ENCODE data around the gene HOXC5.

Gene HOXC5

GRCh38 chr12:54051026-54051842 is 18.4 kb downstream of the HOXC5 start:
- Histone ChIP-seq H3K27me3 (ENCODE audit: control insufficient read depth in 2 of 2, insufficient read depth in 2 of 2, low read length in 2 of 2) (peaks cover 77 to 79% of the 10 kb centered on the region in 2 donors), H3K4me1 (ENCODE audit: control insufficient read depth in 2 of 2, insufficient read depth in 2 of 2, low read length in 2 of 2) (peaks cover 0 to 4% of the 10 kb centered on the region in 2 donors), H3K36me3 (ENCODE audit: control insufficient read depth in 2 of 2, insufficient read depth in 2 of 2, low read length in 2 of 2) (no peaks in the 10 kb centered on the region), H3K4me3 (ENCODE audit: low read length in 2 of 2) (no peak overlapping the region), H3K27ac (ENCODE audit: low read depth in 2 of 2, low read length in 2 of 2) (no peak overlapping the region), H3K9me3 (ENCODE audit: control insufficient read depth in 2 of 2, low read length in 2 of 2) (no peaks in the 10 kb centered on the region), H3K9ac (ENCODE audit: low read depth in 1 of 2, low read length in 2 of 2) (no peak overlapping the region)

GRCh38 chr12:54051874-54052437 is 19.1 kb downstream of the HOXC5 start:
- H3K36me3 ChIP-seq (ENCODE audit: control insufficient read depth in 2 of 2, insufficient read depth in 2 of 2, low read length in 2 of 2): no peaks in the 10 kb centered on the region
- peaks cover 0 to 4% of the 10 kb centered on the region in 2 donors for H3K4me1 ChIP-seq (ENCODE audit: control insufficient read depth in 2 of 2, insufficient read depth in 2 of 2, low read length in 2 of 2)
- H3K27ac ChIP-seq (ENCODE audit: low read depth in 2 of 2, low read length in 2 of 2): no peak overlapping the region
- no peak overlapping the region for H3K4me3 ChIP-seq (ENCODE audit: low read length in 2 of 2)
- no peak overlapping the region for H3K9ac ChIP-seq (ENCODE audit: low read depth in 1 of 2, low read length in 2 of 2)
- H3K9me3 ChIP-seq (ENCODE audit: control insufficient read depth in 2 of 2, low read length in 2 of 2): no peaks in the 10 kb centered on the region
- H3K27me3 ChIP-seq (ENCODE audit: control insufficient read depth in 2 of 2, insufficient read depth in 2 of 2, low read length in 2 of 2): peaks cover 74% of the 10 kb centered on the region in 2 donors

GRCh38 chr12:54052438-54053002 is 19.7 kb downstream of the HOXC5 start:
- no peak overlapping the region for H3K4me3 ChIP-seq (ENCODE audit: low read length in 2 of 2)
- no peaks in the 10 kb centered on the region for H3K9me3 ChIP-seq (ENCODE audit: control insufficient read depth in 2 of 2, low read length in 2 of 2)
- H3K9ac ChIP-seq (ENCODE audit: low read depth in 1 of 2, low read length in 2 of 2): no peak overlapping the region
- peaks cover 0 to 4% of the 10 kb centered on the region in 2 donors for H3K4me1 ChIP-seq (ENCODE audit: control insufficient read depth in 2 of 2, insufficient read depth in 2 of 2, low read length in 2 of 2)
- peaks cover 72 to 74% of the 10 kb centered on the region in 2 donors for H3K27me3 ChIP-seq (ENCODE audit: control insufficient read depth in 2 of 2, insufficient read depth in 2 of 2, low read length in 2 of 2)
- no peaks in the 10 kb centered on the region for H3K36me3 ChIP-seq (ENCODE audit: control insufficient read depth in 2 of 2, insufficient read depth in 2 of 2, low read length in 2 of 2)
- no peak overlapping the region for H3K27ac ChIP-seq (ENCODE audit: low read depth in 2 of 2, low read length in 2 of 2)

- Histone ChIP-seq H3K4me1 (ENCODE audit: control insufficient read depth in 2 of 2, insufficient read depth in 2 of 2, low read length in 2 of 2) (peaks cover 0 to 4% of the 10 kb centered on the region in 2 donors), H3K4me3 (ENCODE audit: low read length in 2 of 2) (peak overlapping the region; percentile 22 to 68), H3K27ac (ENCODE audit: low read depth in 2 of 2, low read length in 2 of 2) (peak overlapping the region in 1 of 2 donors; percentile 48), H3K27me3 (ENCODE audit: control insufficient read depth in 2 of 2, insufficient read depth in 2 of 2, low read length in 2 of 2) (peaks cover 68 to 74% of the 10 kb centered on the region in 2 donors), H3K9me3 (ENCODE audit: control insufficient read depth in 2 of 2, low read length in 2 of 2) (no peaks in the 10 kb centered on the region), H3K36me3 (ENCODE audit: control insufficient read depth in 2 of 2, insufficient read depth in 2 of 2, low read length in 2 of 2) (no peaks in the 10 kb centered on the region), H3K9ac (ENCODE audit: low read depth in 1 of 2, low read length in 2 of 2) (peak overlapping the region in 1 of 2 donors; percentile 52)
These were observed 20.3 kb downstream of the HOXC5 start for GRCh38 chr12:54053003-54053750.

- H3K27ac ChIP-seq (ENCODE audit: low read depth in 2 of 2, low read length in 2 of 2): peak within 1 kb of the TSS in 1 of 2 donors; percentile 48
- H3K9me3 ChIP-seq (ENCODE audit: control insufficient read depth in 2 of 2, low read length in 2 of 2): no peaks in the 10 kb centered on the region
- H3K4me3 ChIP-seq (ENCODE audit: low read length in 2 of 2): peak within 1 kb of the TSS; percentile 26 to 68
- peak within 1 kb of the TSS in 1 of 2 donors; percentile 52 for H3K9ac ChIP-seq (ENCODE audit: low read depth in 1 of 2, low read length in 2 of 2)
- H3K27me3 ChIP-seq (ENCODE audit: control insufficient read depth in 2 of 2, insufficient read depth in 2 of 2, low read length in 2 of 2): peaks cover 67 to 74% of the 10 kb centered on the region in 2 donors
- peaks cover 0 to 4% of the 10 kb centered on the region in 2 donors for H3K4me1 ChIP-seq (ENCODE audit: control insufficient read depth in 2 of 2, insufficient read depth in 2 of 2, low read length in 2 of 2)
- H3K36me3 ChIP-seq (ENCODE audit: control insufficient read depth in 2 of 2, insufficient read depth in 2 of 2, low read length in 2 of 2): no peaks in the 10 kb centered on the region
These were observed 21.2 kb downstream of the HOXC5 start, which contains the start of gene HOXC4 for GRCh38 chr12:54053751-54054741. HOXC4 (plus strand) TSS chr12:54053835; CDS start chr12:54053923, 88 bp downstream.

- peak overlapping the region in 1 of 2 donors; percentile 37 for H3K4me3 ChIP-seq (ENCODE audit: low read length in 2 of 2)
- H3K36me3 ChIP-seq (ENCODE audit: control insufficient read depth in 2 of 2, insufficient read depth in 2 of 2, low read length in 2 of 2): no peaks in the 10 kb centered on the region
- H3K9ac ChIP-seq (ENCODE audit: low read depth in 1 of 2, low read length in 2 of 2): no peak overlapping the region
- H3K9me3 ChIP-seq (ENCODE audit: control insufficient read depth in 2 of 2, low read length in 2 of 2): no peaks in the 10 kb centered on the region
- H3K27ac ChIP-seq (ENCODE audit: low read depth in 2 of 2, low read length in 2 of 2): no peak overlapping the region
- peaks cover 64 to 72% of the 10 kb centered on the region in 2 donors for H3K27me3 ChIP-seq (ENCODE audit: control insufficient read depth in 2 of 2, insufficient read depth in 2 of 2, low read length in 2 of 2)
- peaks cover 0 to 4% of the 10 kb centered on the region in 2 donors for H3K4me1 ChIP-seq (ENCODE audit: control insufficient read depth in 2 of 2, insufficient read depth in 2 of 2, low read length in 2 of 2)
These were observed 21.9 kb downstream of the HOXC5 start for GRCh38 chr12:54054742-54055194.

GRCh38 chr12:54055552-54055951 is 22.7 kb downstream of the HOXC5 start:
- Histone ChIP-seq H3K4me1 (ENCODE audit: control insufficient read depth in 2 of 2, insufficient read depth in 2 of 2, low read length in 2 of 2) (peaks cover 0 to 4% of the 10 kb centered on the region in 2 donors), H3K27ac (ENCODE audit: low read depth in 2 of 2, low read length in 2 of 2) (no peak overlapping the region), H3K4me3 (ENCODE audit: low read length in 2 of 2) (no peak overlapping the region), H3K9me3 (ENCODE audit: control insufficient read depth in 2 of 2, low read length in 2 of 2) (no peaks in the 10 kb centered on the region), H3K27me3 (ENCODE audit: control insufficient read depth in 2 of 2, insufficient read depth in 2 of 2, low read length in 2 of 2) (peaks cover 61 to 71% of the 10 kb centered on the region in 2 donors), H3K9ac (ENCODE audit: low read depth in 1 of 2, low read length in 2 of 2) (no peak overlapping the region), H3K36me3 (ENCODE audit: control insufficient read depth in 2 of 2, insufficient read depth in 2 of 2, low read length in 2 of 2) (no peaks in the 10 kb centered on the region)

- H3K4me1 ChIP-seq (ENCODE audit: control insufficient read depth in 2 of 2, insufficient read depth in 2 of 2, low read length in 2 of 2): peaks cover 0 to 4% of the 10 kb centered on the region in 2 donors
These were observed 23.3 kb downstream of the HOXC5 start for GRCh38 chr12:54056110-54056509.

More at GRCh38 chr12:54056110-54056509, 23.3 kb downstream of the HOXC5 start:
- no peaks in the 10 kb centered on the region for H3K36me3 ChIP-seq (ENCODE audit: control insufficient read depth in 2 of 2, insufficient read depth in 2 of 2, low read length in 2 of 2)
- no peaks in the 10 kb centered on the region for H3K9me3 ChIP-seq (ENCODE audit: control insufficient read depth in 2 of 2, low read length in 2 of 2)
- no peak overlapping the region for H3K9ac ChIP-seq (ENCODE audit: low read depth in 1 of 2, low read length in 2 of 2)
- peaks cover 61 to 70% of the 10 kb centered on the region in 2 donors for H3K27me3 ChIP-seq (ENCODE audit: control insufficient read depth in 2 of 2, insufficient read depth in 2 of 2, low read length in 2 of 2)
- no peak overlapping the region for H3K27ac ChIP-seq (ENCODE audit: low read depth in 2 of 2, low read length in 2 of 2)
- no peak overlapping the region for H3K4me3 ChIP-seq (ENCODE audit: low read length in 2 of 2)

All from mucosa of rectum (tissue), 2 donors.